GM19452 (cell line): ENCODE measurements around the gene EGFL8.
"Not testable (repeated sequence)": the region's sequence is repeated elsewhere in the genome, so short reads cannot be mapped to it uniquely, and the experiment has no call there.

Experiments
- ATAC-seq: cut with Tn5 transposase; IDR thresholded peaks from one replicate; pipeline ENCODE4 v1.9.1; 2021; ENCODE audit not compliant: unreplicated experiment

Gene EGFL8

DNA sequence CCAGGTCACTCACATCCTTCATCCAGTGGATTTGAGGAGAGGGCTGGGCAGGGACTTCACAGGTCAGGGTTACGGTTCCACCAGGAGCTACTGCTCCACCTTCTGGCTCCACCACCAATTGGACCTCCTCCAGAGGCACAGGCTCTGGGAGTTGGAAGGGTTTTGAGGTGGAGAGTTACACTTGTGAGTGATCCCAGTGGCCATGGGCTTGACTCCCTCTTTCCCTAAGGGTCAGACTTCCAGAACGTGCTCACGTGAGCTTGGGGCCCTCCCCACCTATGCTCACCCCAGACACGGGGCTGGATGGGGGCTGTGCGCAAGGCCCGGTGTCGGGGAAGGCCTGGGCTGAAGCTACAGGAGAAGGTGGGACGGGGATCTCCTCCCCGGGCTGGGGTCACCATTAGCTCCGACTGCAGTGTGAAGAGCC is 18.2 kb downstream of the EGFL8 start:
- ATAC-seq: no peak

- no peak for ATAC-seq
These were observed 18.6 kb downstream of the EGFL8 start for GRCh38 chr6:32183030-32183429.

- ATAC-seq: no peak
These were observed 19.2 kb downstream of the EGFL8 start for GRCh38 chr6:32183483-32184083.

- no peak for ATAC-seq
These were observed 19.8 kb downstream of the EGFL8 start, which contains the start of gene AGER for GRCh38 chr6:32184084-32184640. Gene AGER, minus strand, starts transcription at chr6:32184253. Its CDS starts 31 bp downstream, at chr6:32184222.

DNA sequence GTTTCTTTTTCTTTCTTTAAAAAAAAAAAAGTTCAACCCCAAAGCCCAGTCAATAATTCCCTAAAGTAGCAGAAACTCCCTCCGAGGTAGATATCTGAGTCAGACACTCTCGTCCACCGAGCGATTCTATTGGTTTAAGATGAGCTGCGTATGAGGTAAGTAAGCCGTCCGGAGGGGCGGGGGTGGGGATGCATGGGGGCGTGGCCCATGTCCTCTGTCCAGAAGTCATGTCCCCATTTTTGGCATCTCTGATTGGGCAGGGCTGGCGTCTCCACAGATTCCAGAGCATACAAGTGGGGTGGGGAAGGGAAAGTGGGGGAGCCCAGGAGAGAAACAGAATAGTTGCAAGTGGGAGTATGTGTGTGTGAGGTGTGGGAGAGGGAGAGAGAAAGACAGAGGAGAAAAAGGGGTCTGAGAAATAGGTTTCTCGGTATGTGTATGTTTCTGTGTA is 21.3 kb downstream of the EGFL8 start:
- ATAC-seq: not testable (repeated sequence)

GRCh38 chr6:32186151-32186840 is 21.9 kb downstream of the EGFL8 start:
- ATAC-seq: not testable (repeated sequence)

DNA sequence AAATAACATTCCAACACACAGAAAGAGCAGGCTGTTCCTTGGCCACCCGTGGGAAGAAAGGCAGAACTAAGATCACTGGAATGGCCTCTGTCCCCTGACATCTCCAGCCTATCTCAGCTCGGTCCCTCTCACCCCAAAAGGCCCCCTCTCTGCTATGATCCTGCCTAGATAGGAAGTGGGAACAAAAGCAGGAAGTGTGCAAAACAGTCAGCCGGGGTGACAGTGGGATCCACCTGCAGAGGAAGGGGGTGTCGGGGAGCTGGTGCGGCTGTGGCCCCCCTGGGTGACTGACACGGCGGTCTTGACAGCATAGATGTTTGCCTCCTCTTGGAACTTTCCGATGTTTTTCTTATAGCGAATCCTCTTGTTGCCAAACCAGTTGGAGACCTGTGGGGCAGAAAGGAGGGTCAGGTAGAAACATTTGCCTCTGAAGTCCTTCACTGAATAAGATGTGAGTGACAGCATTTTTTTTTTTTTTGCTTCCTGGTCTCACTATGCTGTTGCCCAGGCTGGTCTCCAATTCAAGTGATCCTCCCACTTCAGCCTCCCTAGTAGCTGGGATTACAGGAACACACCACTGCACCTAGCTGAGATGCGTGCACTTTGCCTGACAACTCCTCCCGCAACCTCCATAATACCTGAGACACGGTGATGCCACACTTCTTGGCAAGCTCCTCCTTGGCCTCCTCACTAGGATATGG is 22.8 kb downstream of the EGFL8 start:
- no peak for ATAC-seq

DNA sequence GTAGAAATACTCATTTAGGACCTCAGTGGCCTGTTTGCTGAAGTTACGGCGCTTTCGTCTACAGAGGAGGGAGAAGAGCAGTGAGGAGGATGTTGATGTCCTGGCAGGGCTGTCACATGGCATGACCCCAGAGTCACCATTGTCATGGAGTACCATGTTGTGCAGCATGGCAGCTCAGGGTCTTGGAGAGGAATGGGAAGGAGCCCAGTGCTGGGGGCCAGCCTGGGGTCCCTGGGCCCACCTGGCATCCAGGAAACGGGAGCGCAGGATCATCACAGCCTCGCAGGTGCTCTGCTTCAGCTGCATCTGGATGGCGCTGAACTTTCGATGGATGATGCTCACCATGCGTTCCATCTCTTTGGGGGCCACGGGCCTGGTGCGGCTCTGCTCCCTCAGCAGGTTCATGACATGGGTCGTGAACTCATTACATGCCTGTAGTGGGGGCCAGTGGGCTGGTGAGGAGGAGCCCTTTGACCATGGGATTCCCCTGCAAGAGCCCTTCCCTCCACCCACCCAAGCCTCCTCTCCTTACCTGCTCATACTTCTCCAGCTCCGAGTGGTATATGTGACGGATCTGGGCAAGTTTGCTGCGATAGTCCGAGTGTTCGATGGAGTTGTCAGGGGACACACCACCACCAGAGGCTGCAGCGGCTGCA is 23.5 kb downstream of the EGFL8 start:
- not testable (repeated sequence) for ATAC-seq

DNA sequence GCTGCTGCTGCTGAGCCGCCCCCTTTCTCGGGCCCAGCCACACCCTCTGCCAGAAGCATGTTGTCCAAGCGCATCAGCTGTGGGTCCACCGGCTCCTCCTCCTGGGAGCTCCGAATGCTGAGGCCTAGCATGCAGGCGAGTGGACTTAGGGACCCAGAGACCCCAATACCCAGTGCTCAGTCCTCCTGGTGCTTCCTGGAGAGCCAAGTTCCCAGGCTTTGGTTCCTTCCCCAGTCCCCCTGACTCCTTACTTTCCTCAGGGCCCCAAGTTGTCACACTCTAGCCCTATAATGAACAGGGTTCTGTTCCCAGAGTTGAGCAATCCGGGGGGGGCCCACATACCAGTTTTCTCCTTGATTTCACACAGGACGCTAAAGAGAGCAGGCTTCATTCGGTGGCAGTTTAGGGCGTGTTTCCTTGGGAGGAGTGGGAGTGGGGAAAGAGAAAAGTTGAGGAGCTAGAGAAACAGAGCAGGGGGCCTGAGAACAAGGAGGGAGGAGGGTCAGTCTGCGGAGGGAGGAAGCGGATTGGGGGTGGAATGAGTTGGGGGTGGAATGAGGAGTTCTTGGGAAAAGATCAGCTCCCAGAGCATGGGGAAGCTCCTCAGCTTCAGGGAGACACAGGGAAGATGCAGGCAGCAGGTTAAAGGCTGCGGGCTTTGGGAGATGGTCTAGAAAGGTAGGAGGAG is 24.1 kb downstream of the EGFL8 start:
- no peak for ATAC-seq

- no peak for ATAC-seq
These were observed 24.8 kb downstream of the EGFL8 start for GRCh38 chr6:32189069-32189741.

GRCh38 chr6:32189742-32190053 is 25.3 kb downstream of the EGFL8 start:
- no peak for ATAC-seq

GRCh38 chr6:32190054-32190851 is 25.9 kb downstream of the EGFL8 start, which contains the start of gene PBX2:
Gene PBX2, minus strand, starts transcription at chr6:32190202. Its CDS starts 287 bp downstream, at chr6:32189915.
- ATAC-seq: peak; percentile 47

- ATAC-seq: no peak
These were observed 26.7 kb downstream of the EGFL8 start for GRCh38 chr6:32190911-32191677.

- ATAC-seq: no peak
These were observed 27.6 kb downstream of the EGFL8 start for GRCh38 chr6:32191696-32192607.

GRCh38 chr6:32192608-32193039 is 28.2 kb downstream of the EGFL8 start, which contains the start of gene GPSM3:
Gene GPSM3, minus strand, starts transcription at chr6:32192643. Its CDS starts 130 bp downstream, at chr6:32192513.
- no peak for ATAC-seq

DNA sequence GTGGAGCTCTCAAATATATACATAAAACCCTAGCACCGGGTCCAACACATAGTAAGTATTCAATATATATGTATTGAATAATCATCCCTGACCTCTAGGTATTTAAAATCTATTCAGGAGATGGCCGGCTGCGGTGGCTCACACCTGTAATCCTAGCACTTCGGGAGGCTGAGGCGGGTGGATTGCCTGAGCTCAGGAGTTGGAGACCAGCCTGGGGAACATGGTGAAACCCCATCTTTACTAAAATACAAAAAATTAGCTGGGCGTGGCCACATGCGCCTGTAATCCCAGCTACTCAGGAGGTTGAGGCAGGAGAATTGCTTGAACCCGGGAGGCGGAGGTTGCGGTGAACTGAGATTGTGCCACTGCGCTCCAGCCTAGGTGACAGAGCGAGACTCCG is 28.7 kb downstream of the EGFL8 start:
- ATAC-seq: not testable (repeated sequence)

DNA sequence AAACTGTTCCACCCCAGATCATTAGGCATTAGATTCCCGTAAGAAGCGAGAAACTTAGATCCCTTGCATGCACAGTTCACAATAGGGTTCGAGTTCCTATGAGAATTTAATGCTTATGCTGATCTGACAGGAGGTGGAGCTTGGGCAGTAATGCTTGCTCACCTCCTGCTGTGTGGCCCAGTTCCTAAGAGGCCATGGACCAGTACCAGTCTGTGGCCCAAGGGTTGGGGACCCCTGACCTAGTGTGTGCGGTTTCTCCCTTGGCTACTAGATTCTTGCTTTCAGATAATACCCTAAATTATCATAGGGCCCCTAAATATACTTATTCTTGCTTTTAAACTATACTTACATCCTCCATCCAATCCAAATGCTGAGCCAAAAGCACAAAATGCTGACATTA is 30.0 kb downstream of the EGFL8 start:
- no peak for ATAC-seq
